Effector memory CD4-positive, alpha-beta T cell (primary cell): Measurements from ENCODE around the gene HSPA4L.

Experiments
- DNase-seq, 3 donors: peaks; one replicate each; pipeline ENCODE4 v3.0.0-alpha.2; 2020
- H3K27ac ChIP-seq: 2 replicates; pipeline ENCODE4 v1.7.0; 2013; ENCODE audit warnings: mild to moderate bottlenecking, low read length, moderate library complexity; ENCODE audit not compliant: insufficient read depth, poor library complexity, severe bottlenecking
- H3K27me3 ChIP-seq: replicated peaks from 2 replicates; pipeline ENCODE4 v1.7.0; 2013; ENCODE audit warnings: mild to moderate bottlenecking, low read length; ENCODE audit not compliant: insufficient read depth, control insufficient read depth, poor library complexity, severe bottlenecking
- H3K36me3 ChIP-seq: 2 replicates; pipeline ENCODE4 v1.7.0; 2013; ENCODE audit warnings: mild to moderate bottlenecking, low read length, moderate library complexity; ENCODE audit not compliant: control insufficient read depth, insufficient read depth
- H3K4me1 ChIP-seq: 2 replicates; pipeline ENCODE4 v1.7.0; 2013; ENCODE audit warnings: low read length, mild to moderate bottlenecking; ENCODE audit not compliant: control insufficient read depth, insufficient read depth, poor library complexity, severe bottlenecking
- H3K4me3 ChIP-seq: 2 replicates; pipeline ENCODE4 v1.7.0; 2013; ENCODE audit warnings: low read length, low read depth, mild to moderate bottlenecking; ENCODE audit not compliant: insufficient read depth, poor library complexity, severe bottlenecking
- H3K9me3 ChIP-seq: 2 replicates; pipeline ENCODE4 v1.7.0; 2013; ENCODE audit warnings: mild to moderate bottlenecking, low read length, moderate library complexity; ENCODE audit not compliant: control insufficient read depth

Gene HSPA4L

GRCh38 chr4:127783026-127783769, 1.1 kb downstream of the HSPA4L start:
- no peak for DNase-seq
- Histone ChIP-seq H3K27me3 (peaks cover 12% of the 10 kb centered on the region), H3K4me1 (peaks cover 14% of the 10 kb centered on the region), H3K36me3 (no peaks in the 10 kb centered on the region), H3K4me3 (peak overlapping the region; percentile 60), H3K27ac (no peak overlapping the region), H3K9me3 (no peaks in the 10 kb centered on the region)

- Histone ChIP-seq H3K36me3 (no peaks in the 10 kb centered on the region), H3K27ac (no peak overlapping the region), H3K4me1 (peaks cover 14% of the 10 kb centered on the region), H3K4me3 (no peak overlapping the region), H3K9me3 (no peaks in the 10 kb centered on the region), H3K27me3 (peaks cover 12% of the 10 kb centered on the region)
- no peak for DNase-seq
These were observed 2.0 kb downstream of the HSPA4L start for GRCh38 chr4:127783955-127784770.

- Histone ChIP-seq H3K9me3 (no peaks in the 10 kb centered on the region), H3K4me3 (no peak overlapping the region), H3K27me3 (peaks cover 4% of the 10 kb centered on the region), H3K27ac (no peak overlapping the region), H3K4me1 (no peaks in the 10 kb centered on the region), H3K36me3 (no peaks in the 10 kb centered on the region)
- no peak for DNase-seq
These were observed 6.4 kb downstream of the HSPA4L start for GRCh38 chr4:127788517-127788916.

- no peaks in the 10 kb centered on the region for H3K4me1 ChIP-seq
- no peak for DNase-seq
These were observed 9.3 kb downstream of the HSPA4L start for GRCh38 chr4:127791391-127791790.

GRCh38 chr4:127793528-127793927, 11.4 kb downstream of the HSPA4L start:
- no peak for DNase-seq
- Histone ChIP-seq H3K27me3 (peaks cover 4% of the 10 kb centered on the region), H3K4me3 (no peak overlapping the region), H3K9me3 (no peaks in the 10 kb centered on the region), H3K27ac (no peak overlapping the region), H3K4me1 (no peaks in the 10 kb centered on the region), H3K36me3 (no peaks in the 10 kb centered on the region)

More at GRCh38 chr4:127791391-127791790, 9.3 kb downstream of the HSPA4L start:
- no peaks in the 10 kb centered on the region for H3K9me3 ChIP-seq
- no peak overlapping the region for H3K4me3 ChIP-seq
- peaks cover 4% of the 10 kb centered on the region for H3K27me3 ChIP-seq
- no peak overlapping the region for H3K27ac ChIP-seq
- no peaks in the 10 kb centered on the region for H3K36me3 ChIP-seq

- no peaks in the 10 kb centered on the region for H3K9me3 ChIP-seq
- no peak overlapping the region for H3K27ac ChIP-seq
- DNase-seq = no peak
- H3K4me1 ChIP-seq = no peaks in the 10 kb centered on the region
- no peaks in the 10 kb centered on the region for H3K36me3 ChIP-seq
- no peak overlapping the region for H3K4me3 ChIP-seq
- no peaks in the 10 kb centered on the region for H3K27me3 ChIP-seq
These were observed 17.6 kb downstream of the HSPA4L start for GRCh38 chr4:127799711-127800110.

GRCh38 chr4:127809173-127809800, 27.2 kb downstream of the HSPA4L start:
- DNase-seq = no peak

GRCh38 chr4:127810551-127810950, 28.4 kb downstream of the HSPA4L start:
- H3K36me3 ChIP-seq = no peaks in the 10 kb centered on the region
- no peak overlapping the region for H3K4me3 ChIP-seq
- no peak overlapping the region for H3K27ac ChIP-seq
- H3K4me1 ChIP-seq = no peaks in the 10 kb centered on the region
- H3K27me3 ChIP-seq = peaks cover 2% of the 10 kb centered on the region
- no peaks in the 10 kb centered on the region for H3K9me3 ChIP-seq
- no peak for DNase-seq

More at GRCh38 chr4:127809173-127809800, 27.2 kb downstream of the HSPA4L start:
- H3K9me3 ChIP-seq = no peaks in the 10 kb centered on the region
- H3K4me1 ChIP-seq = no peaks in the 10 kb centered on the region
- H3K36me3 ChIP-seq = no peaks in the 10 kb centered on the region
- H3K27me3 ChIP-seq = peaks cover 5% of the 10 kb centered on the region
- H3K4me3 ChIP-seq = no peak overlapping the region
- no peak overlapping the region for H3K27ac ChIP-seq

- H3K27ac ChIP-seq = no peak overlapping the region
- H3K9me3 ChIP-seq = no peaks in the 10 kb centered on the region
- DNase-seq = no peak
- no peaks in the 10 kb centered on the region for H3K36me3 ChIP-seq
- no peaks in the 10 kb centered on the region for H3K4me1 ChIP-seq
- no peak overlapping the region for H3K4me3 ChIP-seq
- no peaks in the 10 kb centered on the region for H3K27me3 ChIP-seq
These were observed 40.3 kb downstream of the HSPA4L start for GRCh38 chr4:127822430-127822829.

- Histone ChIP-seq H3K27ac (no peak overlapping the region), H3K4me3 (no peak overlapping the region), H3K4me1 (no peaks in the 10 kb centered on the region), H3K9me3 (no peaks in the 10 kb centered on the region), H3K27me3 (no peaks in the 10 kb centered on the region), H3K36me3 (no peaks in the 10 kb centered on the region)
- no peak for DNase-seq
These were observed 46.0 kb downstream of the HSPA4L start for GRCh38 chr4:127828121-127828520.
